Measurements from ENCODE around the gene SSBP4.
"Not testable (repeated sequence)": the region's sequence is repeated elsewhere in the genome, so short reads cannot be mapped to it uniquely, and the experiment has no call there.

- TF ChIP-seq CTCF (IDR thresholded peaks at IDR 0.05; ENCODE audit: poor library complexity); EZH2 (IDR thresholded peaks at IDR 0.05; ENCODE audit: borderline replicate concordance); EZH2phosphoT487 (IDR thresholded peaks at IDR 0.05; ENCODE audit: low read depth, severe bottlenecking, unreplicated experiment): not testable (repeated sequence)
Measured at GRCh38 chr19:18402455-18403248, 16.5 kb upstream of the SSBP4 start.

Measured in hepatocyte (in vitro differentiated cells).